MCF 10A (cell line): ENCODE data around the gene RAD9A. TPM values are rescaled to one million over a fixed set of nuclear protein-coding genes. Genes with fewer than 3 reads are reported as not detected.

Experiments used
- BruUV-seq: library from RNA; stranded (reverse); fragments of 400-500 nt; replicated peaks from 2 replicates; lab custom pipeline; 2021; lab: Mats Ljungman, UMichigan
- CTCF ChIA-PET: fragments of 300-600 bp; sonication (Branson Sonifier 250); formaldehyde crosslinking; extraction: SDS; loops from one replicate; lab custom pipeline; 2021; ENCODE audit warnings: antibody characterized with exemption, inconsistent platforms; lab: Yijun Ruan, JAX
- POLR2A ChIA-PET: fragments of 300-600, 350-650 bp; sonication (Branson Sonifier 250); formaldehyde crosslinking; extraction: SDS; loops from one replicate; lab custom pipeline; 2020; ENCODE audit warnings: antibody characterized with exemption, inconsistent platforms; lab: Yijun Ruan, JAX
- DNase-seq: peaks from one replicate; pipeline ENCODE4 v3.0.0-alpha.2; 2018; ENCODE audit not compliant: unreplicated experiment
- H3K27ac Mint-ChIP-seq: one replicate; pipeline ENCODE4 v1.8.0; 2022; ENCODE audit warnings: mild to moderate bottlenecking, low read depth, mixed read lengths; ENCODE audit not compliant: unreplicated experiment
- H3K27me3 Mint-ChIP-seq: one replicate; pipeline ENCODE4 v1.8.0; 2022; ENCODE audit warnings: mixed read lengths; ENCODE audit not compliant: insufficient read depth, unreplicated experiment
- H3K36me3 Mint-ChIP-seq: one replicate; pipeline ENCODE4 v1.8.0; 2022; ENCODE audit warnings: mild to moderate bottlenecking, moderate library complexity, mixed read lengths; ENCODE audit not compliant: insufficient read depth, unreplicated experiment
- H3K4me1 Mint-ChIP-seq: one replicate; pipeline ENCODE4 v1.8.0; 2022; ENCODE audit warnings: mixed read lengths; ENCODE audit not compliant: insufficient read depth, unreplicated experiment
- H3K4me3 Mint-ChIP-seq: one replicate; pipeline ENCODE4 v1.8.0; 2022; ENCODE audit warnings: mild to moderate bottlenecking, moderate library complexity, mixed read lengths; ENCODE audit not compliant: unreplicated experiment
- H3K9me3 Mint-ChIP-seq: one replicate; pipeline ENCODE4 v1.8.0; 2022; ENCODE audit warnings: mixed read lengths; ENCODE audit not compliant: unreplicated experiment
- intact Hi-C: fragments of 100-400 bp; cut with micrococcal nuclease; formaldehyde crosslinking; loops from 2 replicates; pipeline ENCODE4 v1.14.1; 2022
- total RNA-seq: library from RNA; stranded (reverse); gene quantifications from 2 replicates; pipeline ENCODE4 v1.2.3, GENCODE V29; 2022
- TF ChIP-seq, protein P1 (sequence below): fragments of 200-600 bp; IDR thresholded peaks from one replicate; pipeline ENCODE4 v1.8.0; 2022; ENCODE audit warnings: antibody characterized with exemption, mild to moderate bottlenecking; ENCODE audit not compliant: unreplicated experiment

The RAD9A gene
- total RNA-seq, 1 experiment from 2014 or later, result 9.9 TPM

DNA sequence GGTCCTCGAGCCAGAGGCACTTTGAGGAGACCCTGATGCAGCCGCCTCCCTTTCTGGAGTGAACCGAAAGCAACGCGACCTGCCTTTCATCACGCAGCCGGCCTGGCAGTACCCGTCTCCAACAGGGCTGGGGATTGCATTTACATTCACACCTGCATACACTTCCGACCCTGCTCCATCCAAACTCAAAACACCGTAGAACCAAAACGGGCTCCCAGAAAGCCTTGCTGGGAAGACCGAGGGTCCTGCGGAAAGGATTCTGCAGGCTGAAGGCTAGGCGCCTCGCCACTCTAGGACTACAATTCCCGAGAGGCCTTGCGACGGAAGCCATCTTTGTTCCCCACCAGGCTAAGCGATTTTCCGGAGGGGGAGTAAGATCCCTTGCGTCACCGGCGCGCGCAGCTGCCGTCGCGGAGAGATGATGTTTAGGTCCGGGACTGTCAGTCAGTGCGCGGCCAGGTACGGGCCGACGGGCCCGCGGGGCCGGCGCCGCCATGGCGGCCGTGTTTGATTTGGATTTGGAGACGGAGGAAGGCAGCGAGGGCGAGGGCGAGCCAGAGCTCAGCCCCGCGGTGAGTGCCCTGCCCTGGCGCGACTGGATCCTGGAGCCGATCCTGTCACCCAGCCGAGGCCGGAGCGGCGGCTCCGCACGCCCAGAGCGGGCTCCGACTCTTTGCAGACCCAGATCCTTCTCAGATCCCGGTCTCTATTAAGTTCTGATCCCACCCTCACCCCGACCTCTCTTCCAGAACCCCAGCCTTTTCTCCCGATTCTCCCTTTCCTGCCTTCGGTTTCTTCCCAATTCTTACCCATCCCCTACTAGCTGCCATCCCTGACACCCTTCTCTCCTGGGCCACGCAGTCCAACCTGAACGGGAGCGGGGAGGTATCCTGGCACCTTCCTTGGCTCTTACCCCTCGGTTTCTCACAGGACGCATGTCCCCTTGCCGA is 36.5 kb downstream of the RAD9A start, which contains the start of gene RPS6KB2:
RPS6KB2 (plus strand) TSS at position 443 of the 950 bp plus-strand sequence; CDS start at position 495, 52 bp downstream.
- H3K9me3 Mint-ChIP-seq, result no peaks in the 10 kb centered on the region
- no peaks in the 10 kb centered on the region for H3K4me1 Mint-ChIP-seq
- POLR2A ChIA-PET, result interaction anchor here (0.6 to 2.9 kb wide), 22 partner anchors 8 to 1767 kb away, joined by 3 to 32 read pairs (median 3); partner anchors contain the start of genes AIP, CCDC87, CCS and CORO1B
- TF ChIP-seq, protein P1, sequence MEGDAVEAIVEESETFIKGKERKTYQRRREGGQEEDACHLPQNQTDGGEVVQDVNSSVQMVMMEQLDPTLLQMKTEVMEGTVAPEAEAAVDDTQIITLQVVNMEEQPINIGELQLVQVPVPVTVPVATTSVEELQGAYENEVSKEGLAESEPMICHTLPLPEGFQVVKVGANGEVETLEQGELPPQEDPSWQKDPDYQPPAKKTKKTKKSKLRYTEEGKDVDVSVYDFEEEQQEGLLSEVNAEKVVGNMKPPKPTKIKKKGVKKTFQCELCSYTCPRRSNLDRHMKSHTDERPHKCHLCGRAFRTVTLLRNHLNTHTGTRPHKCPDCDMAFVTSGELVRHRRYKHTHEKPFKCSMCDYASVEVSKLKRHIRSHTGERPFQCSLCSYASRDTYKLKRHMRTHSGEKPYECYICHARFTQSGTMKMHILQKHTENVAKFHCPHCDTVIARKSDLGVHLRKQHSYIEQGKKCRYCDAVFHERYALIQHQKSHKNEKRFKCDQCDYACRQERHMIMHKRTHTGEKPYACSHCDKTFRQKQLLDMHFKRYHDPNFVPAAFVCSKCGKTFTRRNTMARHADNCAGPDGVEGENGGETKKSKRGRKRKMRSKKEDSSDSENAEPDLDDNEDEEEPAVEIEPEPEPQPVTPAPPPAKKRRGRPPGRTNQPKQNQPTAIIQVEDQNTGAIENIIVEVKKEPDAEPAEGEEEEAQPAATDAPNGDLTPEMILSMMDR, result no peak
- H3K27me3 Mint-ChIP-seq, result no peaks in the 10 kb centered on the region
- CTCF ChIA-PET, result interaction anchor here (0.6 to 2.1 kb wide), 6 partner anchors 9 to 77 kb away, joined by 3 to 8 read pairs (median 4); partner anchors contain the start of genes PITPNM1, PPP1CA and PTPRCAP
- DNase-seq, result peak; percentile 97
- H3K27ac Mint-ChIP-seq, result peak within 1 kb of the TSS; percentile 92
- H3K4me3 Mint-ChIP-seq, result peak within 1 kb of the TSS; percentile 96
- no TSS peak for BruUV-seq
- peaks cover 38% of the 10 kb centered on the region for H3K36me3 Mint-ChIP-seq
- intact Hi-C loops, result loop anchor here (1.0 kb wide), 1 partner anchor 80 kb away; the partner anchor contains the start of gene CDK2AP2

- DNase-seq, result no peak
- no peaks in the 10 kb centered on the region for H3K9me3 Mint-ChIP-seq
- no peaks in the 10 kb centered on the region for H3K27me3 Mint-ChIP-seq
- H3K4me1 Mint-ChIP-seq, result no peaks in the 10 kb centered on the region
- intact Hi-C loops, result no loop called here
- ChIA-PET CTCF (interaction anchor here (0.6 to 2.1 kb wide), 6 partner anchors 8 to 76 kb away, joined by 3 to 7 read pairs (median 4); partner anchors contain the start of genes PITPNM1, PPP1CA and PTPRCAP), POLR2A (interaction anchor here (0.7 to 2.9 kb wide), 18 partner anchors 8 to 836 kb away, joined by 3 to 32 read pairs (median 3); partner anchors contain the start of genes AIP, CCDC87, CCS and CORO1B)
- H3K36me3 Mint-ChIP-seq, result peaks cover 42% of the 10 kb centered on the region
- H3K27ac Mint-ChIP-seq, result peak overlapping the region; percentile 92
- peak overlapping the region; percentile 96 for H3K4me3 Mint-ChIP-seq
- TF ChIP-seq, protein P1, result no peak
- BruUV-seq, result TSS peak; percentile 44
These were observed 37.4 kb downstream of the RAD9A start for GRCh38 chr11:67429038-67429668.

DNA sequence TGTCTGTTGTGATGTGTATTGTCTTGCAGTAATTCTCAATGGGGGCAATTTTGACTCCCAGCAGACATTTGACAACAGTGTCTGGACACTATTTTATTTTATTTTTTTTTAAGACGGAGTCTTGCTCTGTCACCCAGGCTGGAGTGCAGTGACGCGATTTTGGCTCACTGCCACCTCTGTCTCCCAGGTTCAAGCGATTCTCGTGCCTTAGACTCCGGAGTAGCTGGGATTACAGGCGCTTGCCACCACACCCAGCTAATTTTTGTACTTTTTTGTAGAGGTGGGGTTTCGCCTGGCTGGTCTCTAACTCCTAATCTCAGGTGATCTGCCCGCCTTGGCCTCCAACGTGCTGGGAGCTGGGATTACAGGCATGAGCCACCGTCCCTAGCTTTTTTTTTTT is 37.9 kb downstream of the RAD9A start:
- no peak for DNase-seq
- peak overlapping the region; percentile 96 for H3K4me3 Mint-ChIP-seq
- no peaks in the 10 kb centered on the region for H3K27me3 Mint-ChIP-seq
- ChIA-PET CTCF (interaction anchor here (0.9 to 2.1 kb wide), 2 partner anchors 16 to 29 kb away, joined by 5 to 7 read pairs; partner anchors contain the start of gene PPP1CA), POLR2A (interaction anchor here (0.6 to 2.9 kb wide), 8 partner anchors 9 to 99 kb away, joined by 3 to 32 read pairs (median 12); partner anchors contain the start of genes CORO1B and PPP1CA)
- H3K9me3 Mint-ChIP-seq, result no peaks in the 10 kb centered on the region
- intact Hi-C loops, result no loop called here
- TF ChIP-seq, protein P1, result no peak
- H3K36me3 Mint-ChIP-seq, result peaks cover 42% of the 10 kb centered on the region
- BruUV-seq, result no TSS peak
- no peak overlapping the region for H3K27ac Mint-ChIP-seq
- H3K4me1 Mint-ChIP-seq, result no peaks in the 10 kb centered on the region
